Astrocyte of the cerebellum (primary cell): ENCODE data around the gene RGS4.

Experiments
- DNase-seq: peaks from one replicate; pipeline ENCODE4 v3.0.0-alpha.2; 2011; ENCODE audit warnings: low read depth
- H3K4me3 ChIP-seq: 2 replicates; pipeline ENCODE4 v1.5.1; 2011; ENCODE audit warnings: mild to moderate bottlenecking, low read depth, low read length, moderate library complexity
- CTCF ChIP-seq: IDR thresholded peaks from 2 replicates; pipeline ENCODE4 v1.5.1; 2012; ENCODE audit warnings: low read length, low read depth, moderate library complexity, mild to moderate bottlenecking; ENCODE audit errors: missing control alignments
- in situ Hi-C: cut with HindIII; loops from 2 replicates; pipeline ENCODE4 v1.10.0; 2017; ENCODE audit warnings: low sequenced_read_pairs

Gene RGS4

GRCh38 chr1:163090321-163090945, 21.3 kb downstream of the RGS4 start:
- TF ChIP-seq CTCF = no peak
- no peak overlapping the region for H3K4me3 ChIP-seq
- in situ Hi-C loops = no loop called here
- DNase-seq = no peak

- in situ Hi-C loops = no loop called here
- DNase-seq = no peak
- TF ChIP-seq CTCF = no peak
- no peak overlapping the region for H3K4me3 ChIP-seq
Measured at GRCh38 chr1:163093169-163093568, 24.0 kb downstream of the RGS4 start.

- H3K4me3 ChIP-seq = no peak overlapping the region
- in situ Hi-C loops = no loop called here
- no peak for DNase-seq
- no peak for TF ChIP-seq CTCF
Measured at GRCh38 chr1:163093579-163093978, 24.4 kb downstream of the RGS4 start.

GRCh38 chr1:163094182-163094581, 25.0 kb downstream of the RGS4 start:
- in situ Hi-C loops = no loop called here
- H3K4me3 ChIP-seq = no peak overlapping the region
- no peak for DNase-seq
- TF ChIP-seq CTCF = no peak

GRCh38 chr1:163094589-163094988, 25.4 kb downstream of the RGS4 start:
- no peak for TF ChIP-seq CTCF
- no peak overlapping the region for H3K4me3 ChIP-seq
- in situ Hi-C loops = no loop called here
- DNase-seq = no peak

- in situ Hi-C loops = no loop called here
- H3K4me3 ChIP-seq = no peak overlapping the region
- DNase-seq = no peak
- TF ChIP-seq CTCF = no peak
Measured at GRCh38 chr1:163095213-163095612, 26.1 kb downstream of the RGS4 start.

- no peak overlapping the region for H3K4me3 ChIP-seq
- in situ Hi-C loops = no loop called here
- no peak for TF ChIP-seq CTCF
- DNase-seq = no peak
Measured at GRCh38 chr1:163102590-163102989, 33.4 kb downstream of the RGS4 start.
